DOHH2 (cell line): Measurements from ENCODE around the gene LEMD1.

ENCODE experiments used
- H3F3A ChIP-seq: fragments of 200-600 bp; sonication (generic), shearing (Covaris generic); 2 replicates; pipeline ENCODE4 v1.6.0; 2016; ENCODE audit warnings: antibody characterized with exemption, mild to moderate bottlenecking; ENCODE audit not compliant: control insufficient read depth, insufficient read depth
- H3K27ac ChIP-seq: fragments of 200-600 bp; sonication (generic); 2 replicates; pipeline ENCODE4 v1.5.1; 2014; ENCODE audit warnings: low read depth, mild to moderate bottlenecking, low read length, moderate library complexity
- H3K27me3 ChIP-seq: fragments of 200-600 bp; sonication (generic); 2 replicates; pipeline ENCODE4 v1.6.1; 2014; ENCODE audit warnings: mild to moderate bottlenecking, low read length, mixed read lengths; ENCODE audit not compliant: control insufficient read depth
- H3K36me3 ChIP-seq: fragments of 200-600 bp; sonication (generic); 2 replicates; pipeline ENCODE4 v1.6.1; 2014; ENCODE audit warnings: mild to moderate bottlenecking, low read length, moderate library complexity, mixed read lengths; ENCODE audit not compliant: control insufficient read depth
- H3K4me1 ChIP-seq: fragments of 200-600 bp; sonication (generic); 2 replicates; pipeline ENCODE4 v1.6.1; 2014; ENCODE audit warnings: mild to moderate bottlenecking, low read length, mixed read lengths; ENCODE audit not compliant: control insufficient read depth
- H3K4me2 ChIP-seq: fragments of 200-600 bp; sonication (generic); 2 replicates; pipeline ENCODE4 v1.6.0; 2014; ENCODE audit warnings: mild to moderate bottlenecking, low read length, moderate library complexity
- H3K4me3 ChIP-seq: fragments of 200-600 bp; sonication (generic); 2 replicates; pipeline ENCODE4 v1.5.1; 2014; ENCODE audit warnings: mild to moderate bottlenecking, low read length, mixed read lengths
- H3K79me2 ChIP-seq: fragments of 200-600 bp; sonication (generic); 2 replicates; pipeline ENCODE4 v1.6.1; 2014; ENCODE audit warnings: mild to moderate bottlenecking, low read length, mixed read lengths; ENCODE audit not compliant: control insufficient read depth
- H3K9me2 ChIP-seq: fragments of 200-600 bp; sonication (generic); replicated peaks from 2 replicates; pipeline ENCODE4 v1.6.1; 2014; ENCODE audit warnings: mild to moderate bottlenecking, low read length, mixed read lengths; ENCODE audit not compliant: control insufficient read depth
- H3K9me3 ChIP-seq: fragments of 200-600 bp; sonication (generic); 2 replicates; pipeline ENCODE4 v1.6.1; 2014; ENCODE audit warnings: antibody characterized with exemption, low read length, mixed read lengths; ENCODE audit not compliant: control insufficient read depth, insufficient read depth
- H4K20me1 ChIP-seq: fragments of 200-600 bp; sonication (generic); 2 replicates; pipeline ENCODE4 v1.6.0; 2014; ENCODE audit warnings: low read depth, mild to moderate bottlenecking, antibody characterized with exemption, low read length, moderate library complexity; ENCODE audit not compliant: control insufficient read depth, insufficient read depth
- CTCF ChIP-seq: fragments of 200-600 bp; sonication (generic); IDR thresholded peaks from one replicate; pipeline ENCODE4 v1.5.1; 2014; ENCODE audit warnings: antibody characterized with exemption, mild to moderate bottlenecking, low read depth, low read length; ENCODE audit not compliant: poor library complexity, severe bottlenecking
- EZH2phosphoT487 ChIP-seq: fragments of 200-600 bp; sonication (generic); IDR thresholded peaks from 2 replicates; pipeline ENCODE4 v1.6.1; 2017; ENCODE audit warnings: borderline replicate concordance, mild to moderate bottlenecking, antibody characterized with exemption, low read length, moderate library complexity, mixed read lengths

Gene LEMD1

GRCh38 chr1:205440121-205440475 lies 18.2 kb upstream of the LEMD1 start:
- Histone ChIP-seq H3K9me3 (no peaks in the 10 kb centered on the region), H3K27me3 (no peaks in the 10 kb centered on the region; the same call in 1 of the 2 replicates), H3K4me2 (peak overlapping the region; percentile 69), H3K27ac (peak overlapping the region; percentile 67), H3K9me2 (no peaks in the 10 kb centered on the region), H3K4me3 (peak overlapping the region; percentile 63), H3K36me3 (no peaks in the 10 kb centered on the region), H3F3A (no peaks in the 10 kb centered on the region), H4K20me1 (no peaks in the 10 kb centered on the region), H3K4me1 (peaks cover 83% of the 10 kb centered on the region), H3K79me2 (no peaks in the 10 kb centered on the region)
- TF ChIP-seq EZH2phosphoT487 = no peak
- no peak for TF ChIP-seq CTCF

GRCh38 chr1:205438213-205439158 lies 16.6 kb upstream of the LEMD1 start:
- Histone ChIP-seq H3K27ac (no peak overlapping the region), H3K27me3 (no peaks in the 10 kb centered on the region; the same call in 1 of the 2 replicates), H3K4me3 (no peak overlapping the region), H4K20me1 (no peaks in the 10 kb centered on the region), H3K9me3 (no peaks in the 10 kb centered on the region), H3K9me2 (no peaks in the 10 kb centered on the region), H3K4me1 (peaks cover 74% of the 10 kb centered on the region), H3K79me2 (no peaks in the 10 kb centered on the region), H3K4me2 (peak overlapping the region; percentile 69), H3F3A (no peaks in the 10 kb centered on the region), H3K36me3 (no peaks in the 10 kb centered on the region)
- TF ChIP-seq CTCF = peak; percentile 20
- no peak for TF ChIP-seq EZH2phosphoT487

GRCh38 chr1:205437570-205437969 lies 15.7 kb upstream of the LEMD1 start:
- Histone ChIP-seq H3K4me3 (no peak overlapping the region), H3K4me2 (no peak overlapping the region), H3K27ac (no peak overlapping the region), H4K20me1 (no peaks in the 10 kb centered on the region), H3K79me2 (no peaks in the 10 kb centered on the region), H3K4me1 (peaks cover 70% of the 10 kb centered on the region), H3K9me3 (no peaks in the 10 kb centered on the region), H3F3A (no peaks in the 10 kb centered on the region), H3K27me3 (no peaks in the 10 kb centered on the region; the same call in 1 of the 2 replicates), H3K9me2 (no peaks in the 10 kb centered on the region), H3K36me3 (no peaks in the 10 kb centered on the region)
- TF ChIP-seq CTCF (no peak), EZH2phosphoT487 (no peak)
